ENCODE results near the gene ACSM5. TPM values are rescaled to one million over a fixed set of nuclear protein-coding genes. Genes with fewer than 3 reads are reported as not detected.
"Not testable (repeated sequence)": the region's sequence is repeated elsewhere in the genome, so short reads cannot be mapped to it uniquely, and the experiment has no call there.

ACSM5 gene
- total RNA-seq, 2 donors from 2014 or later, result not detected

DNA sequence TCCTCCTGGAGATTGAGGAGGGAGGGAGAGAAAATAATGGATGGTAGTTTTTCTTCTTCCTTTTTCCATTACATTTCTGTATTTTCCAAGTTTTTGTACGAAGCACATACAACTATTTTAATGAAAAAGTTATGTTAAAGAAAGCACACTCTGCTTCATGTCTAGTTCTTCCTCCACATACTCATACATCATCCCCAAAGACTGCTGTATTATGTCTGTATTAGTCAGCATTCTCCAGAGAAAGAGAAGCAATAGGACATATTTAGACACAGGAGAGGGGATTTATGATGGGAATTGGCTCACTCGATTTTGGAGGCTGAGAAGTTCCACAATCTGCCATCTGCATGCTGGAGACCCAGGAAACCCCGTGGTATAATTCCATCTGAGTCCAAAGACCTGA is 31.9 kb downstream of the ACSM5 start:
- no peak overlapping the region for H3K27ac Mint-ChIP-seq
- H3K4me1 Mint-ChIP-seq, result no peaks in the 10 kb centered on the region
- H3K27me3 Mint-ChIP-seq, result peaks cover 6% of the 10 kb centered on the region
- H3K36me3 Mint-ChIP-seq (ENCODE audit: low read depth), result no peaks in the 10 kb centered on the region
- DNase-seq (no peak), ATAC-seq (no peak)
- no peaks in the 10 kb centered on the region for H3K9me3 ChIP-seq (ENCODE audit: control insufficient read depth, low read length, poor library complexity, severe bottlenecking)
- no peak overlapping the region for H3K4me3 Mint-ChIP-seq

GRCh38 chr16:20441859-20442258 is 32.5 kb downstream of the ACSM5 start:
- not testable (repeated sequence) for ATAC-seq, H3K4me3 Mint-ChIP-seq

DNA sequence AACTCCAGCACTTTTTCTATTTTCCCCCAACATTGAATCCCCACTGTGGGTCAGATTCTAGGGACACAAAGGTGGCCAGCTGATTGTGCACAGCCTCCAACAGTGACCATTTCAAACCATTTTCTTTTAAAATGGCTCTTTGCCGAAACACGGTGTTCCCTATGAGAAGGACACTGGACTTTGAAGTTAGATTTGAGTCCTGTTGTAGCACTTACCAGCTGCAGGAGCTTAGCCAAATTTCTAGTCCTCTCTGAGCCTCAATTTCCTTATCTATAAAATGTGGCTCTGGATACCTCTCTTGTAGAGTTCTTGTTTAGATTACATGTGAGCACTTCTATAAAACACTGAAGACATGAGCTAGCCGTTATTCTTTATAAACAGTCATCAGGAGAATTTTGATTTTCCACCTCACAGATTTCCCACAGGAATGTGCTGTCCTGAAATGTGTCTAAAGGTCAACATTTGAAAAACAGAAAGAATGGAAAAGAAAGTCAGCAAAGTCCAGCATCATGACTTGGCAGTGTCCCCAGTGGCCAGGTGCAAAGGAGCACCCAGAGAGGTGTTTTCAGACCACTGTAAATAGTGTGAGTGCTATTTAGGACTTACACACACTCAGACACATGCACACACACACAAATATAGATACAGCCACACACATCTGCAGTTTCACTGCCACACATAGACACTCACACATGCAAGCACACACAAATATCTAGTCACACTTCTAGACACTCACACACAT is 37.5 kb downstream of the ACSM5 start:
- H3K27me3 Mint-ChIP-seq; DNase-seq; H3K27ac Mint-ChIP-seq; H3K4me3 Mint-ChIP-seq; H3K36me3 Mint-ChIP-seq (ENCODE audit: low read depth); ATAC-seq; H3K4me1 Mint-ChIP-seq; H3K9me3 ChIP-seq (ENCODE audit: control insufficient read depth, low read length, poor library complexity, severe bottlenecking): not testable (repeated sequence)

More at GRCh38 chr16:20441859-20442258, 32.5 kb downstream of the ACSM5 start:
- not testable (repeated sequence) for H3K27me3 Mint-ChIP-seq; H3K4me1 Mint-ChIP-seq; H3K36me3 Mint-ChIP-seq (ENCODE audit: low read depth); DNase-seq; H3K9me3 ChIP-seq (ENCODE audit: control insufficient read depth, low read length, poor library complexity, severe bottlenecking); H3K27ac Mint-ChIP-seq

GRCh38 chr16:20451364-20451763 is 42.0 kb downstream of the ACSM5 start, which contains the start of gene ACSM2A:
Gene ACSM2A, plus strand, starts transcription at chr16:20451521. Its CDS starts 8,594 bp downstream, at chr16:20460115.
- not testable (repeated sequence) for ATAC-seq; H3K27me3 Mint-ChIP-seq; H3K36me3 Mint-ChIP-seq (ENCODE audit: low read depth); H3K4me3 Mint-ChIP-seq; H3K27ac Mint-ChIP-seq; H3K9me3 ChIP-seq (ENCODE audit: control insufficient read depth, low read length, poor library complexity, severe bottlenecking); DNase-seq; H3K4me1 Mint-ChIP-seq

GRCh38 chr16:20453633-20454032 is 44.3 kb downstream of the ACSM5 start:
- H3K36me3 Mint-ChIP-seq (ENCODE audit: low read depth); H3K27me3 Mint-ChIP-seq; H3K27ac Mint-ChIP-seq; H3K4me3 Mint-ChIP-seq; H3K4me1 Mint-ChIP-seq; DNase-seq; H3K9me3 ChIP-seq (ENCODE audit: control insufficient read depth, low read length, poor library complexity, severe bottlenecking); ATAC-seq: not testable (repeated sequence)

- not testable (repeated sequence) for H3K27me3 Mint-ChIP-seq; H3K4me3 Mint-ChIP-seq; H3K4me1 Mint-ChIP-seq; H3K27ac Mint-ChIP-seq; H3K36me3 Mint-ChIP-seq (ENCODE audit: low read depth); H3K9me3 ChIP-seq (ENCODE audit: control insufficient read depth, low read length, poor library complexity, severe bottlenecking); ATAC-seq; DNase-seq
These were observed 49.9 kb downstream of the ACSM5 start for GRCh38 chr16:20459227-20459626.

- not testable (repeated sequence) for H3K4me1 Mint-ChIP-seq; DNase-seq; H3K4me3 Mint-ChIP-seq; H3K9me3 ChIP-seq (ENCODE audit: control insufficient read depth, low read length, poor library complexity, severe bottlenecking); H3K27me3 Mint-ChIP-seq; H3K36me3 Mint-ChIP-seq (ENCODE audit: low read depth); ATAC-seq; H3K27ac Mint-ChIP-seq
These were observed 51.0 kb downstream of the ACSM5 start for GRCh38 chr16:20460313-20460712.

DNA sequence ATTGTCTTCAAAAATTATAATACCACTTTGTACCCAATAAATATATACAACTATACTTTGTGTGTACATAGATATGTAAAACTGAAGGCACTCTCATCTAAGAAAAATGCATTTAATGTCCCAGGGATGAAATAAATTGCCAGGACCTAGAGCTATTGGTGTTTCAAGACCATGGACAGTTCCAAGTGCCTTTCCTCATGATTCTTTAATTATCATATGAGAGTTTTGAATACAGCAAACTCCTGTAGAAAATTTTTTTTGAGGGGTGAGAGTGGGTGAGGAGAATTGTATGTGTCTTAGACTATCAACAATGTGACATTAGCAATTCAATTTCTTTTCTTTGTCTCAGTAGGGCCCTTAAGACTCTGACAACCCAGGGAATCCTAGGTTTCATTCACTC is 59.6 kb downstream of the ACSM5 start:
- not testable (repeated sequence) for H3K27me3 Mint-ChIP-seq; H3K4me1 Mint-ChIP-seq; DNase-seq; H3K4me3 Mint-ChIP-seq; ATAC-seq; H3K27ac Mint-ChIP-seq; H3K36me3 Mint-ChIP-seq (ENCODE audit: low read depth); H3K9me3 ChIP-seq (ENCODE audit: control insufficient read depth, low read length, poor library complexity, severe bottlenecking)

DNA sequence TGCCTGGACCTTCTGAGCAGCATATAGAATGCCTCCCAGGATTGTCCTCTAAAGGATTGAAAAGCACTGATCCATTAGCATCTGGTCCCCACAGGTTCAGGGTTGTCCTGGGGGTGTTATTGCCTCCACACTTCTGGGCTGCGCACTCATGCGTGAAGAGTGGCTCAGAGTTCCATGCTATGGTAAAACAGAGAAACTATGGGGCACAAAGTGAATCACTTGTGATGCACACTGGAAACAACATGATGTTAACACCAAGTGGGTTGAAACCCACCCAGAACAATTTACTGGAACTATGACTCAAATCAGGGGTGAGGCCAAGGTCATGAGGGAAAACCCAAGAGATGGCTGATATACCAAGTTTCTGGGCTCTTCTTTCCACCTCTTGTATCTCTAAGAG is 60.6 kb downstream of the ACSM5 start:
- H3K4me1 Mint-ChIP-seq; H3K9me3 ChIP-seq (ENCODE audit: control insufficient read depth, low read length, poor library complexity, severe bottlenecking); H3K4me3 Mint-ChIP-seq: not testable (repeated sequence)

GRCh38 chr16:20470732-20471131 is 61.4 kb downstream of the ACSM5 start:
- not testable (repeated sequence) for ATAC-seq; H3K4me1 Mint-ChIP-seq; H3K27me3 Mint-ChIP-seq; H3K27ac Mint-ChIP-seq; H3K4me3 Mint-ChIP-seq; H3K36me3 Mint-ChIP-seq (ENCODE audit: low read depth); DNase-seq; H3K9me3 ChIP-seq (ENCODE audit: control insufficient read depth, low read length, poor library complexity, severe bottlenecking)

More for the DNA sequence above, 60.6 kb downstream of the ACSM5 start:
- not testable (repeated sequence) for DNase-seq; H3K27ac Mint-ChIP-seq; H3K27me3 Mint-ChIP-seq; H3K36me3 Mint-ChIP-seq (ENCODE audit: low read depth); ATAC-seq

DNA sequence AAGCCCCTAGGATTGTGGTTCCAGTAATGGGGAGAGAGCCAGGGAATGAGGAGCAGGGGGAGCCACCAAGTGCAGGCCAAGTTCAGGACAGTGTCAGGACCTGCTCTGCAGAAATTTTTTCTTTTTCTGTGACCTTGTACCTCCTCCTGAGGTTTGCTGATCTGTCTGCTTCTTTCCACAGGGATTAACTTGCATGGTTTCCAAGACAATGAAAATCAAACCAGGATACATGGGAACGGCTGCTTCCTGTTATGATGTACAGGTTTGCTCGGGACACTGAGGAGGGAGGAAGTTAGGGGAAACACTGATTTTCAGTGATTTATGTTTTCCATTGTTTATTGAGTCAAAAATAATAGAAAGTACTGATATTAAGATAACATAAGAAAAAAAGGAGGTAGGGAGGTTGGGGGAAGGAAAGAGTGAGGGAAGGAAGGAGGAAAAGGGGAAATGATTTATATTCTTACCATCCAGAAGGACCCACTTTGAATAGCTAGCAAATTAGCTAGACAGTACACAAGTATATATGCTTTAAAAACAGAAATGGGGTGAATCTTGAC is 67.9 kb downstream of the ACSM5 start:
- H3K27me3 Mint-ChIP-seq, result peaks cover 32% of the 10 kb centered on the region

DNA sequence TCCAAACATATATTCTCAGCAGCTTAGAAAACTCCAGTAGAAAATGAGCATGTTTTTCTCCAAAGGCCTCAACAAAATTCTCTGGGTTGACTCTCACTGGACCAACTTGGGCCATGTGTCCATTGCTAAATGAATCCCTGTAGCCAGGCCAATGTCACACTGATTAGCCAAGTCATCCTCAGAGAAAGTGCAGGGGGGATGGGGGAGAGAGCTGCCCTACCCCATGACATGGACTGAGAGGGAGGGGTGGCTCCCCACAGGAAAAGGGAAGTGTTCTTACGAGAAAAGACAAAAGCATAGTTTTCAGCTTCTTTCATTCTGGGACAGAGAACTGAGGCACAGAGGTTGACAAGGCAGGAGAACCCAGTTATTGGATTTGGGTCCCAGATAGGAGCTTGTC is 74.7 kb downstream of the ACSM5 start:
- H3K4me3 Mint-ChIP-seq; H3K36me3 Mint-ChIP-seq (ENCODE audit: low read depth); ATAC-seq; H3K27ac Mint-ChIP-seq; H3K4me1 Mint-ChIP-seq; DNase-seq; H3K9me3 ChIP-seq (ENCODE audit: control insufficient read depth, low read length, poor library complexity, severe bottlenecking): not testable (repeated sequence)
- H3K27me3 Mint-ChIP-seq, result peaks cover 15% of the 10 kb centered on the region

More for the DNA sequence above, 67.9 kb downstream of the ACSM5 start:
- not testable (repeated sequence) for H3K27ac Mint-ChIP-seq; ATAC-seq; H3K36me3 Mint-ChIP-seq (ENCODE audit: low read depth); H3K4me3 Mint-ChIP-seq; H3K4me1 Mint-ChIP-seq; H3K9me3 ChIP-seq (ENCODE audit: control insufficient read depth, low read length, poor library complexity, severe bottlenecking); DNase-seq

DNA sequence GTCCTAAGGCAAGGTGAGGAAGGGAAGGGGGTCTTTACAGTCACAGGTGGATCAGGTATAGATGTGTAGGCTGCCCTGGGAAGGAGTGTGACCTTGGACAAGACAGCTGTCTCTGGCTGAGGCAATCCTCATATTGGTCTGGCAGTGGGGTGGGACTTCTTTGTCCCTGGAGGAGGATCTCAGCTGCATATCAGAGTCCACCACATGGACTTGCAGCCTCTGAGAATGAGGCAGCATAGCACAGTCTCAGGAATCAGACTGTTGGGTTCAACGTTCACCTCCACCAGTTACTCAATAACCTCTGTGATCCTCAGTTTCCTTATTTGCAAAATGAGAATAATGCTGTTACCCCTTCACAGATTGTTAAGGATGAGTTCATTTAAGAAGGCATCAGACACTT is 75.4 kb downstream of the ACSM5 start:
- Mint-ChIP-seq H3K4me3 (no peak overlapping the region), H3K27ac (no peak overlapping the region), H3K27me3 (peaks cover 13% of the 10 kb centered on the region), H3K4me1 (no peaks in the 10 kb centered on the region), H3K36me3 (ENCODE audit: low read depth) (no peaks in the 10 kb centered on the region)
- H3K9me3 ChIP-seq (ENCODE audit: control insufficient read depth, low read length, poor library complexity, severe bottlenecking), result no peaks in the 10 kb centered on the region
- no peak for ATAC-seq
- no peak for DNase-seq

GRCh38 chr16:20485408-20485807 is 76.1 kb downstream of the ACSM5 start:
- H3K4me3 Mint-ChIP-seq, result no peak overlapping the region
- peaks cover 6% of the 10 kb centered on the region for H3K27me3 Mint-ChIP-seq
- no peak for DNase-seq
- H3K36me3 Mint-ChIP-seq (ENCODE audit: low read depth), result no peaks in the 10 kb centered on the region
- H3K9me3 ChIP-seq (ENCODE audit: control insufficient read depth, low read length, poor library complexity, severe bottlenecking), result no peaks in the 10 kb centered on the region
- no peak overlapping the region for H3K27ac Mint-ChIP-seq
- H3K4me1 Mint-ChIP-seq, result no peaks in the 10 kb centered on the region
- ATAC-seq, result no peak

Data from T-helper 17 cell (primary cell).